Endodermal cell (in vitro differentiated cells): ENCODE results near the gene CAPN5. TPM values are rescaled to one million over a fixed set of nuclear protein-coding genes. Genes with fewer than 3 reads are reported as not detected.

Source experiments
- DNase-seq: peaks from one replicate; pipeline ENCODE4 v3.0.0-alpha.2; 2017
- H3K27ac ChIP-seq: 2 replicates; pipeline ENCODE4 v1.5.1; 2013; ENCODE audit warnings: mild to moderate bottlenecking, low read depth, low read length, moderate library complexity
- H3K27me3 ChIP-seq: 2 replicates; pipeline ENCODE4 v1.6.1; 2013; ENCODE audit warnings: mild to moderate bottlenecking, low read length, moderate library complexity; ENCODE audit not compliant: insufficient read depth, control insufficient read depth, poor library complexity, severe bottlenecking
- H3K36me3 ChIP-seq: 2 replicates; pipeline ENCODE4 v1.7.0; 2013; ENCODE audit warnings: mild to moderate bottlenecking, low read length, moderate library complexity; ENCODE audit not compliant: control insufficient read depth, insufficient read depth
- H3K4me1 ChIP-seq: one replicate; pipeline ENCODE4 v1.7.0; 2013; ENCODE audit warnings: low read length; ENCODE audit not compliant: control insufficient read depth, insufficient read depth
- H3K4me3 ChIP-seq: 2 replicates; pipeline ENCODE4 v1.5.1; 2013; ENCODE audit warnings: mild to moderate bottlenecking, low read length, moderate library complexity
- H3K9ac ChIP-seq: 2 replicates; pipeline ENCODE4 v1.6.1; 2013; ENCODE audit warnings: mild to moderate bottlenecking, low read length, moderate library complexity; ENCODE audit not compliant: poor library complexity, severe bottlenecking; ENCODE audit errors: extremely low read depth
- H3K9me3 ChIP-seq: 2 replicates; pipeline ENCODE4 v1.6.1; 2013; ENCODE audit warnings: mild to moderate bottlenecking, low read length, moderate library complexity; ENCODE audit not compliant: control insufficient read depth
- H3K27ac Mint-ChIP-seq: 2 replicates; pipeline ENCODE4 v1.8.0; 2020; ENCODE audit warnings: mixed read lengths
- H3K27me3 Mint-ChIP-seq: 2 replicates; pipeline ENCODE4 v1.8.0; 2021; ENCODE audit warnings: mild to moderate bottlenecking, mixed read lengths; ENCODE audit not compliant: insufficient read depth
- H3K36me3 Mint-ChIP-seq: 2 replicates; pipeline ENCODE4 v1.8.0; 2020; ENCODE audit warnings: low read depth, mixed read lengths
- H3K4me1 Mint-ChIP-seq: 2 replicates; pipeline ENCODE4 v1.8.0; 2020; ENCODE audit warnings: mixed read lengths
- H3K4me3 Mint-ChIP-seq: 2 replicates; pipeline ENCODE4 v1.8.0; 2020; ENCODE audit warnings: mild to moderate bottlenecking, moderate library complexity, mixed read lengths
- H3K9me3 Mint-ChIP-seq: 2 replicates; pipeline ENCODE4 v1.8.0; 2020; ENCODE audit warnings: mild to moderate bottlenecking, mixed read lengths
- CTCF ChIP-seq: fragments of 200-600 bp; sonication (generic); conservative IDR thresholded peaks from 2 replicates; pipeline ENCODE4 v1.5.0; 2021; ENCODE audit warnings: antibody characterized with exemption, mild to moderate bottlenecking
- WGBS, 2 experiments: methylation state at CpG; one replicate each; pipeline versions ENCODE4 v1.1.5 to v1.1.7; 2013; ENCODE audit warnings: missing lambda C conversion rate in 2 of 2, mixed read lengths in 1 of 2; ENCODE audit not compliant: insufficient coverage in 1 of 2, insufficient read length in 1 of 2; 5-methylcytosine and 5-hydroxymethylcytosine counted together
- total RNA-seq, 2 donors: library from RNA; stranded (reverse); fragmentation: NEBNext Ultra II Directional in 1 of 2; extraction: Animal tissue kit (Norgen Biotek cat#: 25700) in 1 of 2; gene quantifications; 2 replicates in 1 of 2; 3 replicates in 1 of 2; pipeline ENCODE4 v1.2.1, GENCODE V29; 2021

Gene CAPN5
- total RNA-seq, 2 donors from 2014 or later = 17.5 to 21.5 TPM

- 95 to 96% methylated on average over 10 to 13 of the region's 13 CpGs for WGBS, 2 experiments
- Histone ChIP-seq H3K27ac (no peak overlapping the region), H3K9me3 (no peaks in the 10 kb centered on the region), H3K4me3 (no peak overlapping the region), H3K9ac (no peak overlapping the region), H3K4me1 (no peaks in the 10 kb centered on the region), H3K36me3 (peaks cover 5% of the 10 kb centered on the region), H3K27me3 (no peaks in the 10 kb centered on the region)
- no peak for TF ChIP-seq CTCF
- no peaks in the 10 kb centered on the region for H3K27me3 Mint-ChIP-seq
- H3K4me3 Mint-ChIP-seq = no peak overlapping the region
- DNase-seq = no peak
- peaks cover 4% of the 10 kb centered on the region for H3K4me1 Mint-ChIP-seq
- no peak overlapping the region for H3K27ac Mint-ChIP-seq
- no peaks in the 10 kb centered on the region for H3K9me3 Mint-ChIP-seq
- H3K36me3 Mint-ChIP-seq = peaks cover 2% of the 10 kb centered on the region
Observed at GRCh38 chr11:77114089-77114463, 47.3 kb downstream of the CAPN5 start.

- H3K27me3 ChIP-seq = no peaks in the 10 kb centered on the region
- Mint-ChIP-seq H3K4me1 (peaks cover 4% of the 10 kb centered on the region), H3K4me3 (no peak overlapping the region), H3K27ac (no peak overlapping the region), H3K27me3 (no peaks in the 10 kb centered on the region), H3K9me3 (no peaks in the 10 kb centered on the region), H3K36me3 (peaks cover 2% of the 10 kb centered on the region)
- peak; percentile 78 for DNase-seq
- H3K36me3 ChIP-seq = peaks cover 5% of the 10 kb centered on the region
- H3K4me3 ChIP-seq = no peak overlapping the region
- H3K9me3 ChIP-seq = no peaks in the 10 kb centered on the region
- no peak overlapping the region for H3K27ac ChIP-seq
- peak; percentile 72 for TF ChIP-seq CTCF
- WGBS, 2 experiments = 91 to 97% methylated on average over 16 of the region's 16 CpGs
- H3K4me1 ChIP-seq = no peaks in the 10 kb centered on the region
- no peak overlapping the region for H3K9ac ChIP-seq
Observed at GRCh38 chr11:77115181-77115611, 48.4 kb downstream of the CAPN5 start.

- 92 to 96% methylated on average over 8 to 15 of the region's 15 CpGs for WGBS, 2 experiments
- no peak for TF ChIP-seq CTCF
- Histone ChIP-seq H3K4me1 (no peaks in the 10 kb centered on the region), H3K27ac (no peak overlapping the region), H3K27me3 (no peaks in the 10 kb centered on the region), H3K36me3 (peaks cover 5% of the 10 kb centered on the region), H3K9me3 (no peaks in the 10 kb centered on the region), H3K9ac (no peak overlapping the region), H3K4me3 (no peak overlapping the region)
- Mint-ChIP-seq H3K9me3 (no peaks in the 10 kb centered on the region), H3K4me3 (no peak overlapping the region), H3K27me3 (no peaks in the 10 kb centered on the region), H3K36me3 (peaks cover 2% of the 10 kb centered on the region), H3K27ac (no peak overlapping the region), H3K4me1 (peaks cover 4% of the 10 kb centered on the region)
- no peak for DNase-seq
Observed at GRCh38 chr11:77115956-77116355, 49.2 kb downstream of the CAPN5 start.
